Stimulated activated naive CD8-positive, alpha-beta T cell treated with anti-CD3 and anti-CD28 coated beads, Interleukin-15, Interleukin-2, amounts not matched to agents 100 ng/mL and 50 ng/mL, for 24 hours (primary cell): ENCODE data around the gene SLC35G2.
"Not testable (repeated sequence)": the region's sequence is repeated elsewhere in the genome, so short reads cannot be mapped to it uniquely, and the experiment has no call there.

Experiments
- H3K27ac Mint-ChIP-seq: one replicate; pipeline ENCODE4 v1.8.0; 2021; ENCODE audit warnings: mild to moderate bottlenecking, mixed read lengths
- H3K27me3 Mint-ChIP-seq: one replicate; pipeline ENCODE4 v1.8.0; 2021; ENCODE audit warnings: mixed read lengths
- H3K36me3 Mint-ChIP-seq: one replicate; pipeline ENCODE4 v1.8.0; 2021; ENCODE audit warnings: low read depth, mixed read lengths
- H3K4me1 Mint-ChIP-seq: one replicate; pipeline ENCODE4 v1.8.0; 2021; ENCODE audit warnings: low read depth, mixed read lengths
- H3K4me3 Mint-ChIP-seq: one replicate; pipeline ENCODE4 v1.8.0; 2021; ENCODE audit warnings: mild to moderate bottlenecking, mixed read lengths
- H3K9me3 Mint-ChIP-seq: one replicate; pipeline ENCODE4 v1.8.0; 2021; ENCODE audit warnings: mixed read lengths

The SLC35G2 gene

GRCh38 chr3:136844724-136845123, 25.8 kb downstream of the SLC35G2 start:
- Mint-ChIP-seq H3K4me3 (no peak overlapping the region), H3K4me1 (peaks cover 2% of the 10 kb centered on the region), H3K27me3 (no peaks in the 10 kb centered on the region), H3K36me3 (peaks cover 29% of the 10 kb centered on the region), H3K27ac (no peak overlapping the region), H3K9me3 (no peaks in the 10 kb centered on the region)

- Mint-ChIP-seq H3K4me1 (no peaks in the 10 kb centered on the region), H3K9me3 (no peaks in the 10 kb centered on the region), H3K4me3 (no peak overlapping the region), H3K27ac (no peak overlapping the region), H3K36me3 (peaks cover 30% of the 10 kb centered on the region), H3K27me3 (no peaks in the 10 kb centered on the region)
Measured at GRCh38 chr3:136852180-136852579, 33.3 kb downstream of the SLC35G2 start.

DNA sequence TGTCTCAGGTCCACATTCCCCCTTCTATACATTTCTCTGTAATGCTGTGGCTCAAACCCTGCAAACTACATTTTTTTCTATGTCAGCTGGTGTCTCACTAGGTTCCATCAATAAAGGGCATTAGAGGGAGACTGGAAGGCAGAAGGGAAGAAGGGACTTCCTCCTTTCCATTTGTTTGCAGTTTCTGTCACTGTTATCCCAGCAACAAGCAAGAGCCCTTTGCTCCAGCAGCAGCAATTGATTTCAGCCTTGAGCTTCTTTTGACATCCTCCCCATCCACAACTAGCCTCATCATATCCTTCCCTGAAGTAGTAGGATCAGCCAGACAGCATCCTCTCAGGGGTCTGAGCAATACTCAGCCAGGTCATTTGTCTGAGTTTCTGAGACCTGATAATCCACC, 37.7 kb downstream of the SLC35G2 start:
- no peak overlapping the region for H3K4me3 Mint-ChIP-seq
- no peak overlapping the region for H3K27ac Mint-ChIP-seq
- H3K4me1 Mint-ChIP-seq: peaks cover 17% of the 10 kb centered on the region

DNA sequence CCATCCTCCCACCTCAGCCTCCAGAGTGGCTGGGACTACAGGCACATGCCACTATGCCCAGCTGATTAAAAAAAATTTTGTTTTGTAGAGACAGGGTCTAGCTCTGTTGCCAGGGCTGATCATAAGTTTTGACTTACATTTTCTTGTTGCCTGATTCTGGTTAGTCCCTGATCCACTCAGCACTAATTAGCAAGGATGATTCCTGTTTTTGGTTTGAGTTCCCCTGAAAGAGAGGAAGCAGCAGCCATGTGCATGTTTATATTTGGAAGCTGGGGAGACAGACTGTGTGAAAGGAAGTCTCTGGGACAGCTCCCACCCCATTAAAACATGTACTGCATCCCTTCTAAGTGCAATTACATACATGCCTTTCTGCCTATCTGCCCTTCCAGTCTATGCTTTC, 39.5 kb downstream of the SLC35G2 start:
- no peaks in the 10 kb centered on the region for H3K27me3 Mint-ChIP-seq
- H3K27ac Mint-ChIP-seq: no peak overlapping the region
- peaks cover 36% of the 10 kb centered on the region for H3K36me3 Mint-ChIP-seq
- no peak overlapping the region for H3K4me3 Mint-ChIP-seq
- H3K4me1 Mint-ChIP-seq: peaks cover 24% of the 10 kb centered on the region
- H3K9me3 Mint-ChIP-seq: no peaks in the 10 kb centered on the region

More for the DNA sequence above, 37.7 kb downstream of the SLC35G2 start:
- Mint-ChIP-seq H3K36me3 (peaks cover 36% of the 10 kb centered on the region), H3K9me3 (no peaks in the 10 kb centered on the region), H3K27me3 (no peaks in the 10 kb centered on the region)

- H3K36me3 Mint-ChIP-seq: peaks cover 25% of the 10 kb centered on the region
- H3K9me3 Mint-ChIP-seq: no peaks in the 10 kb centered on the region
- peaks cover 33% of the 10 kb centered on the region for H3K4me1 Mint-ChIP-seq
- H3K4me3 Mint-ChIP-seq: peak overlapping the region; percentile 96
- H3K27ac Mint-ChIP-seq: peak overlapping the region; percentile 93
- no peaks in the 10 kb centered on the region for H3K27me3 Mint-ChIP-seq
Measured at GRCh38 chr3:136860541-136860940, 41.6 kb downstream of the SLC35G2 start.

GRCh38 chr3:136861890-136862616, 43.1 kb downstream of the SLC35G2 start, which contains the start of gene NCK1:
Gene NCK1, plus strand, starts transcription at chr3:136862208. Its CDS starts 65,794 bp downstream, at chr3:136928002.
- Mint-ChIP-seq H3K27me3 (no peaks in the 10 kb centered on the region), H3K4me3 (peak within 1 kb of the TSS; percentile 96), H3K4me1 (peaks cover 45% of the 10 kb centered on the region), H3K27ac (peak within 1 kb of the TSS; percentile 93), H3K9me3 (no peaks in the 10 kb centered on the region), H3K36me3 (peaks cover 26% of the 10 kb centered on the region)

GRCh38 chr3:136862617-136863322, 43.8 kb downstream of the SLC35G2 start:
- H3K4me3 Mint-ChIP-seq: peak overlapping the region; percentile 96
- peak overlapping the region; percentile 93 for H3K27ac Mint-ChIP-seq
- H3K36me3 Mint-ChIP-seq: peaks cover 30% of the 10 kb centered on the region
- H3K4me1 Mint-ChIP-seq: peaks cover 53% of the 10 kb centered on the region
- no peaks in the 10 kb centered on the region for H3K27me3 Mint-ChIP-seq
- no peaks in the 10 kb centered on the region for H3K9me3 Mint-ChIP-seq

DNA sequence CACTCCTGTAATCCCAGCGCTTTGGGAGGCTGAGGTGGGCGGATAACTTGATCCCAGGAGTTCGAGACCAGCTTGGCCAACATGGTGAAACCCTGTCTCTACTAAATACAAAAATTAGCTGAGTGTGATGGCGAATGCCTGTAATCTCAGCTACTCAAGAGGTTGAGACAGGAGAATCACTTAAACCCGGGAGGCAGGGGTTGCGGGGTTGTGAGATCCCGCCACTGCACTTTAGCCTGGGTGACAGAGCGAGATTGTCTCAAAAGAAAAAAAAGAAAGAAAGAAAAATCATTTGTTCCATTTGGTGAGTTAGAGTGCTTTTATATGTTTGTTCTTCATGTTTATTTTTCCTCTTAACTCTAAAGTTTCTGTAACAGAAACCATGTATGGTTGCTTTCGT, 50.4 kb downstream of the SLC35G2 start:
- H3K27me3 Mint-ChIP-seq: no peaks in the 10 kb centered on the region
- no peak overlapping the region for H3K27ac Mint-ChIP-seq
- H3K4me1 Mint-ChIP-seq: peaks cover 61% of the 10 kb centered on the region
- H3K36me3 Mint-ChIP-seq: peaks cover 62% of the 10 kb centered on the region
- H3K9me3 Mint-ChIP-seq: peaks cover 13% of the 10 kb centered on the region
- H3K4me3 Mint-ChIP-seq: no peak overlapping the region

GRCh38 chr3:136872258-136872657, 53.3 kb downstream of the SLC35G2 start:
- not testable (repeated sequence) for H3K27ac Mint-ChIP-seq, H3K4me3 Mint-ChIP-seq, H3K27me3 Mint-ChIP-seq
- H3K9me3 Mint-ChIP-seq: peaks cover 13% of the 10 kb centered on the region
- peaks cover 48% of the 10 kb centered on the region for H3K4me1 Mint-ChIP-seq
- peaks cover 61% of the 10 kb centered on the region for H3K36me3 Mint-ChIP-seq

DNA sequence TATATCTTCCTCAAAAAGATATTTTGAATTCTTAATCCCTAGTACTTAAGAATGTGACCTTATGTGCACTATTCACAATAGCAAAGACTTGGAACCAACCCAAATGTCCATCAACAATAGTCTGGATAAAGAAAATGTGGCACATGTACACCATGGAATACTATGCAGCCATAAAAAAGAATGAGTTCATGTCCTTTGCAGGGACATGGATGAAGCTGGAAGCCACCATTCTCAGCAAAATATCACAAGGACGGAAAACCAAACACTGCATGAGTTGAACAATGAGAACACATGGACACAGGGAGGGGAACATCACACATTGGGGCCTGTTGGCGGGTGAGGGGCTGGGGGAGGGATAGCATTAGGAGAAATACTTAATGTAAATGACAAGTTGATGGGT, 60.6 kb downstream of the SLC35G2 start:
- H3K27me3 Mint-ChIP-seq, H3K27ac Mint-ChIP-seq, H3K9me3 Mint-ChIP-seq, H3K4me3 Mint-ChIP-seq: not testable (repeated sequence)
- H3K4me1 Mint-ChIP-seq: peaks cover 41% of the 10 kb centered on the region
- peaks cover 26% of the 10 kb centered on the region for H3K36me3 Mint-ChIP-seq

GRCh38 chr3:136882571-136882970, 63.6 kb downstream of the SLC35G2 start:
- Mint-ChIP-seq H3K4me3 (no peak overlapping the region), H3K9me3 (no peaks in the 10 kb centered on the region), H3K27me3 (no peaks in the 10 kb centered on the region), H3K4me1 (peaks cover 62% of the 10 kb centered on the region), H3K27ac (no peak overlapping the region), H3K36me3 (peaks cover 14% of the 10 kb centered on the region)

DNA sequence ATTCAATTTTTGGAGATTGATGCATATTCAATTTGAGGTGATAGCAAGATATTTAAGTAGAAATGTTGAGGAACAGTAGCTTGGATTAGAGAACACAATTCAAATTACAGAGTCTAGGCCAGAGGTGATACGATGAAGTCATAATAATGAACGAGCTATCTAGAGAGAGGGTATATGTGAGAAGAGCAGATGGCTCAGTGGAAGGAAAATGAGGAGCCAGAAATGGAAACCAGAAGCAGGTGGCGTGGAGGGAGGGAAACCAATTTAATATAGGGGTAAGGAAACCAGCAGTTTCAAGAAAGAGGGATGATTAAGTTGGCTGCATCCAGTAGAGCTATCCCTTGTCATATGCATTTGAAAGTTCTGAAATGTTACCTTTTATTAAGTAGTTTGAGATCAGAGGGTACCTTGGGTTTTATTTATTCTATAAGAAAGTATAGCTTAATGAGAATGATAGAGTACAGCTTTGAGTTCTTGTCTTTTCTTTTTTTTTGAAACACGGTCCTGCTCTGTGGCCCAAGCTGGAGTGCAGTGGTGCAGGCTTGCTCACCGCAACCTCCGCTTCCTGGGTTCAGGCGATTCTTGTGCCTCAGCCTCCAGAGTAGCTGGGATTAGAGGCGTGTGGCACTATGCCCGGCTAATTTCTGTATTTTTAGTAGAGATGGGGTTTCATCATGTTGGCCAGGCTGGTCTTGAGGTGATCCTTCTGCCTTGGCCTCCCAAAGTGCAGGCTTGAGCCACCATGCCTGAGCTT, 65.2 kb downstream of the SLC35G2 start:
- Mint-ChIP-seq H3K4me3 (no peak overlapping the region), H3K36me3 (peaks cover 16% of the 10 kb centered on the region), H3K27ac (peak overlapping the region; percentile 67), H3K27me3 (no peaks in the 10 kb centered on the region), H3K4me1 (peaks cover 69% of the 10 kb centered on the region), H3K9me3 (no peaks in the 10 kb centered on the region)

- Mint-ChIP-seq H3K9me3 (no peaks in the 10 kb centered on the region), H3K4me1 (peaks cover 73% of the 10 kb centered on the region), H3K4me3 (no peak overlapping the region), H3K36me3 (peaks cover 25% of the 10 kb centered on the region), H3K27ac (peak overlapping the region; percentile 48), H3K27me3 (no peaks in the 10 kb centered on the region)
Measured at GRCh38 chr3:136885357-136886213, 66.7 kb downstream of the SLC35G2 start.

GRCh38 chr3:136889947-136890346, 71.0 kb downstream of the SLC35G2 start:
- no peaks in the 10 kb centered on the region for H3K27me3 Mint-ChIP-seq
- peaks cover 47% of the 10 kb centered on the region for H3K36me3 Mint-ChIP-seq
- no peak overlapping the region for H3K27ac Mint-ChIP-seq
- peaks cover 73% of the 10 kb centered on the region for H3K4me1 Mint-ChIP-seq
- no peak overlapping the region for H3K4me3 Mint-ChIP-seq
- peaks cover 8% of the 10 kb centered on the region for H3K9me3 Mint-ChIP-seq
